Measurements from ENCODE around the gene OR10A7. TPM values are rescaled to one million over a fixed set of nuclear protein-coding genes. Genes with fewer than 3 reads are reported as not detected.

OR10A7 gene
- total and polyA plus RNA-seq, 2 of the 13 experiments (the other 11 are each of a cell fraction or from before 2014, with no cell fraction given) = not detected

GRCh38 chr12:55172686-55173085, 48.1 kb upstream of the OR10A7 start:
- intact Hi-C loops (cut with micrococcal nuclease; ENCODE audit: unreplicated experiment) (no loop called here), in situ Hi-C loops (cut with HindIII; ENCODE audit: extremely low pct_ligation_motif_present, low pct_unique_long_range_greater_than_20kb) (no loop called here)
- ChIA-PET CTCF (ENCODE audit: low intra/inter-chr PET ratio, low total read pairs) (no interaction called here), POLR2A (no interaction called here)
- H2AFZ ChIP-seq (ENCODE audit: low read length) = no peak overlapping the region
- no peak overlapping the region for H3K4me3 ChIP-seq (replicated peaks in 1 of 3; ENCODE audit: insufficient read depth in 1 of 3, low read depth in 2 of 3, low read length in 3 of 3)
- BruUV-seq (replicated peaks) = no TSS peak
- DNase-seq (ENCODE audit: low spot score) = no peak
- H3K9me3 ChIP-seq (ENCODE audit: low read length) = peaks cover 7% of the 10 kb centered on the region; the same call in 1 of the 2 replicates
- no peaks in the 10 kb centered on the region for H4K20me1 ChIP-seq (ENCODE audit: insufficient read depth, low read length)
- ATAC-seq = no peak
- no peaks in the 10 kb centered on the region for H3K79me2 ChIP-seq (ENCODE audit: insufficient read depth, low read length)
- TF ChIP-seq ZNF569 (CRISPR knock-in tag; IDR thresholded peaks at IDR 0.05; ENCODE audit: borderline replicate concordance) (no peak), YEATS2 (CRISPR knock-in tag; IDR thresholded peaks at IDR 0.05; ENCODE audit: borderline replicate concordance) (no peak), LBX2 (CRISPR knock-in tag; IDR thresholded peaks at IDR 0.05; ENCODE audit: borderline replicate concordance) (no peak), ZNF432 (CRISPR knock-in tag; IDR thresholded peaks at IDR 0.05; ENCODE audit: borderline replicate concordance) (no peak), SIX1 (CRISPR knock-in tag; IDR thresholded peaks at IDR 0.05; ENCODE audit: borderline replicate concordance) (no peak), CSRNP1 (CRISPR knock-in tag; IDR thresholded peaks at IDR 0.05) (no peak), ZBTB37 (CRISPR knock-in tag; IDR thresholded peaks at IDR 0.05) (no peak), NFKB2 (CRISPR knock-in tag; IDR thresholded peaks at IDR 0.05; ENCODE audit: borderline replicate concordance) (no peak), JARID2 (CRISPR knock-in tag; IDR thresholded peaks at IDR 0.05; ENCODE audit: insufficient replicate concordance) (no peak), ZNF703 (CRISPR knock-in tag; IDR thresholded peaks at IDR 0.05; ENCODE audit: borderline replicate concordance) (no peak), KAT2B (IDR thresholded peaks at IDR 0.05; ENCODE audit: borderline replicate concordance, low read depth, low read length) (no peak), MBNL3 (CRISPR knock-in tag; conservative IDR thresholded peaks at IDR 0.05) (no peak), ZBTB42 (CRISPR knock-in tag; IDR thresholded peaks at IDR 0.05) (no peak), ZBTB25 (CRISPR knock-in tag; IDR thresholded peaks at IDR 0.05) (no peak), JDP2 (CRISPR knock-in tag; IDR thresholded peaks at IDR 0.05; ENCODE audit: borderline replicate concordance) (no peak), RAD21 (CRISPR knock-in tag; IDR thresholded peaks at IDR 0.05) (no peak), HNRNPH1 (optimal IDR thresholded peaks at IDR 0.05; ENCODE audit: low read depth, low read length) (no peak)
- no peak overlapping the region for H3K9ac ChIP-seq (ENCODE audit: insufficient read depth, low read depth, low read length)
- H3K27ac ChIP-seq (ENCODE audit: extremely low read length, insufficient read depth, low read length) = no peak overlapping the region
- no peak for FAIRE-seq
- 22% methylated on average over 1 of the region's 1 CpG for WGBS (ENCODE audit: low lambda C conversion rate)
- H3K4me2 ChIP-seq (ENCODE audit: low read depth, low read length) = no peak overlapping the region
- peaks cover 0 to 5% of the 10 kb centered on the region in 2 experiments; a peak in 1 of 5 replicates for H3K27me3 ChIP-seq (ENCODE audit: control insufficient read depth in 1 of 2, insufficient read depth in 2 of 2, low read length in 2 of 2)
- no peaks in the 10 kb centered on the region for H3K4me1 ChIP-seq (ENCODE audit: insufficient read depth, low read length)
- no peaks in the 10 kb centered on the region for H3K36me3 ChIP-seq (replicated peaks in 1 of 2; ENCODE audit: control insufficient read depth in 1 of 2, insufficient read depth in 2 of 2, low read length in 2 of 2)
